MCF 10A (cell line): Measurements from ENCODE around the gene MYO15B. TPM values are rescaled to one million over a fixed set of nuclear protein-coding genes. Genes with fewer than 3 reads are reported as not detected.
A peak's percentile ranks its signal among the peaks of the same experiment; 100 is the strongest.

Experiments used
- BruUV-seq: library from RNA; stranded (reverse); fragments of 400-500 nt; replicated peaks from 2 replicates; lab custom pipeline; 2021; lab: Mats Ljungman, UMichigan
- CTCF ChIA-PET: fragments of 300-600 bp; sonication (Branson Sonifier 250); formaldehyde crosslinking; extraction: SDS; loops from one replicate; lab custom pipeline; 2021; ENCODE audit warnings: antibody characterized with exemption, inconsistent platforms; lab: Yijun Ruan, JAX
- POLR2A ChIA-PET: fragments of 300-600, 350-650 bp; sonication (Branson Sonifier 250); formaldehyde crosslinking; extraction: SDS; loops from one replicate; lab custom pipeline; 2020; ENCODE audit warnings: antibody characterized with exemption, inconsistent platforms; lab: Yijun Ruan, JAX
- DNase-seq: peaks from one replicate; pipeline ENCODE4 v3.0.0-alpha.2; 2018; ENCODE audit not compliant: unreplicated experiment
- H3K27ac Mint-ChIP-seq: one replicate; pipeline ENCODE4 v1.8.0; 2022; ENCODE audit warnings: mild to moderate bottlenecking, low read depth, mixed read lengths; ENCODE audit not compliant: unreplicated experiment
- H3K27me3 Mint-ChIP-seq: one replicate; pipeline ENCODE4 v1.8.0; 2022; ENCODE audit warnings: mixed read lengths; ENCODE audit not compliant: insufficient read depth, unreplicated experiment
- H3K36me3 Mint-ChIP-seq: one replicate; pipeline ENCODE4 v1.8.0; 2022; ENCODE audit warnings: mild to moderate bottlenecking, moderate library complexity, mixed read lengths; ENCODE audit not compliant: insufficient read depth, unreplicated experiment
- H3K4me1 Mint-ChIP-seq: one replicate; pipeline ENCODE4 v1.8.0; 2022; ENCODE audit warnings: mixed read lengths; ENCODE audit not compliant: insufficient read depth, unreplicated experiment
- H3K4me3 Mint-ChIP-seq: one replicate; pipeline ENCODE4 v1.8.0; 2022; ENCODE audit warnings: mild to moderate bottlenecking, moderate library complexity, mixed read lengths; ENCODE audit not compliant: unreplicated experiment
- H3K9me3 Mint-ChIP-seq: one replicate; pipeline ENCODE4 v1.8.0; 2022; ENCODE audit warnings: mixed read lengths; ENCODE audit not compliant: unreplicated experiment
- CTCF ChIP-seq: fragments of 200-600 bp; IDR thresholded peaks from one replicate; pipeline ENCODE4 v1.8.0; 2022; ENCODE audit warnings: antibody characterized with exemption, mild to moderate bottlenecking; ENCODE audit not compliant: unreplicated experiment
- intact Hi-C: fragments of 100-400 bp; cut with micrococcal nuclease; formaldehyde crosslinking; loops from 2 replicates; pipeline ENCODE4 v1.14.1; 2022
- total RNA-seq: library from RNA; stranded (reverse); gene quantifications from 2 replicates; pipeline ENCODE4 v1.2.3, GENCODE V29; 2022

MYO15B gene
- total RNA-seq, 1 experiment from 2014 or later, result 10.9 TPM

GRCh38 chr17:75642784-75643642, 55.4 kb downstream of the MYO15B start:
- Mint-ChIP-seq H3K27me3 (no peaks in the 10 kb centered on the region), H3K4me1 (peaks cover 5% of the 10 kb centered on the region), H3K9me3 (no peaks in the 10 kb centered on the region), H3K27ac (no peak overlapping the region), H3K36me3 (peaks cover 5% of the 10 kb centered on the region), H3K4me3 (no peak overlapping the region)
- no peak for DNase-seq
- BruUV-seq, result no TSS peak
- ChIA-PET CTCF (interaction anchor here (2.8 kb wide), 1 partner anchor 10 kb away, joined by 17 read pairs; the partner anchor contains the start of gene SMIM5), POLR2A (no interaction called here)
- intact Hi-C loops, result no loop called here
- no peak for TF ChIP-seq CTCF

- Mint-ChIP-seq H3K4me3 (no peak overlapping the region), H3K9me3 (no peaks in the 10 kb centered on the region), H3K36me3 (peaks cover 8% of the 10 kb centered on the region), H3K27ac (no peak overlapping the region), H3K27me3 (no peaks in the 10 kb centered on the region), H3K4me1 (peaks cover 5% of the 10 kb centered on the region)
- CTCF ChIA-PET, result interaction anchor here (2.8 to 9.0 kb wide), 2 partner anchors 10 kb away, joined by 17 to 75 read pairs; partner anchors contain the start of gene SMIM5
- DNase-seq, result no peak
- intact Hi-C loops, result no loop called here
- POLR2A ChIA-PET, result no interaction called here
- BruUV-seq, result no TSS peak
- TF ChIP-seq CTCF, result no peak
Measured at GRCh38 chr17:75643643-75644017, 56.0 kb downstream of the MYO15B start.

- intact Hi-C loops, result no loop called here
- ChIA-PET CTCF (interaction anchor here (0.7 to 9.0 kb wide), 5 partner anchors 9 to 138 kb away, joined by 3 to 75 read pairs (median 3); partner anchors contain the start of gene SMIM5), POLR2A (no interaction called here)
- no TSS peak for BruUV-seq
- Mint-ChIP-seq H3K4me1 (peaks cover 5% of the 10 kb centered on the region), H3K27ac (no peak overlapping the region), H3K9me3 (no peaks in the 10 kb centered on the region), H3K4me3 (no peak overlapping the region), H3K36me3 (peaks cover 27% of the 10 kb centered on the region), H3K27me3 (no peaks in the 10 kb centered on the region)
- DNase-seq, result peak; percentile 60
- no peak for TF ChIP-seq CTCF
Measured at GRCh38 chr17:75645501-75645888, 57.9 kb downstream of the MYO15B start.

- CTCF ChIA-PET, result interaction anchor here (0.7 to 9.0 kb wide), 7 partner anchors 10 to 137 kb away, joined by 3 to 75 read pairs (median 3); partner anchors contain the start of gene SMIM5
- Mint-ChIP-seq H3K4me3 (no peak overlapping the region), H3K4me1 (peaks cover 5% of the 10 kb centered on the region), H3K27ac (no peak overlapping the region), H3K27me3 (no peaks in the 10 kb centered on the region), H3K9me3 (no peaks in the 10 kb centered on the region), H3K36me3 (peaks cover 31% of the 10 kb centered on the region)
- no peak for TF ChIP-seq CTCF
- intact Hi-C loops, result no loop called here
- no TSS peak for BruUV-seq
- POLR2A ChIA-PET, result no interaction called here
- DNase-seq, result peak; percentile 36
Measured at GRCh38 chr17:75645889-75646637, 58.5 kb downstream of the MYO15B start.
